ENCODE data around the gene SERPINB10. TPM values are rescaled to one million over a fixed set of nuclear protein-coding genes. Genes with fewer than 3 reads are reported as not detected.

The SERPINB10 gene
- total and polyA plus RNA-seq, 4 donors: 0.63 to 0.96 (median 0.64) TPM; not detected in 1

DNA sequence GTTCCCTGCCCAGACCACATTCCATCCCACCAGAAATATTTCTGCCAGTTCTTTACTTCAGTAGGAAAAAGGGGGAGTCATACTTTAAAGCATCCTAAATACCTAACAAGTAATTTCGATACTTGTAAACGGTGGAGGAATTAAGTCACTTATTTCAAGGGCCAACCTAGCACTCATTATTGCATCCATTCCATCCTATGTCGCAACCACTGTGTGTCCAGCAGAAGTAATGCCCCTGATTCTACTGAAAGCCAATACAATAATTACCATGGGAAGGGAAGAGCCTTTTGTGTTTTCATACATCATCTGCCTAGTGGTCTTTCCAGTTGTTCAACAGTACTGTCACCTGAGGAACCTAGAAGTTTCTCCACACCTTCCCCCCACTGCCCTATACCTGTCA lies 74.6 kb downstream of the SERPINB10 start:
- 58 to 71% methylated on average over 3 of the region's 3 CpGs for WGBS, 2 donors
- Histone ChIP-seq H3K36me3 (ENCODE audit: control insufficient read depth in 4 of 4, insufficient read depth in 4 of 4, low read length in 4 of 4) (peaks cover 0 to 37% (median 16%) of the 10 kb centered on the region in 4 donors), H3K9ac (ENCODE audit: insufficient read depth in 1 of 2, low read length in 2 of 2) (no peak overlapping the region), H3K4me1 (ENCODE audit: control insufficient read depth in 5 of 5, insufficient read depth in 5 of 5, low read length in 5 of 5) (peaks cover 0 to 5% (median 0%) of the 10 kb centered on the region in 5 donors), H3K9me3 (ENCODE audit: control insufficient read depth in 4 of 4, insufficient read depth in 3 of 4, low read length in 3 of 4) (no peaks in the 10 kb centered on the region), H3K27me3 (ENCODE audit: control insufficient read depth in 3 of 3, insufficient read depth in 3 of 3, low read length in 2 of 3) (no peaks in the 10 kb centered on the region), H3K4me3 (no peak overlapping the region), H3K27ac (ENCODE audit: low read depth in 1 of 2, low read length in 1 of 2) (no peak overlapping the region)
- TF ChIP-seq, protein P1, sequence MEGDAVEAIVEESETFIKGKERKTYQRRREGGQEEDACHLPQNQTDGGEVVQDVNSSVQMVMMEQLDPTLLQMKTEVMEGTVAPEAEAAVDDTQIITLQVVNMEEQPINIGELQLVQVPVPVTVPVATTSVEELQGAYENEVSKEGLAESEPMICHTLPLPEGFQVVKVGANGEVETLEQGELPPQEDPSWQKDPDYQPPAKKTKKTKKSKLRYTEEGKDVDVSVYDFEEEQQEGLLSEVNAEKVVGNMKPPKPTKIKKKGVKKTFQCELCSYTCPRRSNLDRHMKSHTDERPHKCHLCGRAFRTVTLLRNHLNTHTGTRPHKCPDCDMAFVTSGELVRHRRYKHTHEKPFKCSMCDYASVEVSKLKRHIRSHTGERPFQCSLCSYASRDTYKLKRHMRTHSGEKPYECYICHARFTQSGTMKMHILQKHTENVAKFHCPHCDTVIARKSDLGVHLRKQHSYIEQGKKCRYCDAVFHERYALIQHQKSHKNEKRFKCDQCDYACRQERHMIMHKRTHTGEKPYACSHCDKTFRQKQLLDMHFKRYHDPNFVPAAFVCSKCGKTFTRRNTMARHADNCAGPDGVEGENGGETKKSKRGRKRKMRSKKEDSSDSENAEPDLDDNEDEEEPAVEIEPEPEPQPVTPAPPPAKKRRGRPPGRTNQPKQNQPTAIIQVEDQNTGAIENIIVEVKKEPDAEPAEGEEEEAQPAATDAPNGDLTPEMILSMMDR (IDR thresholded peaks at IDR 0.05; ENCODE audit: control extremely low read depth, extremely low read depth): no peak
- DNase-seq (no peak), ATAC-seq (ENCODE audit: insufficient read depth, low FRiP score) (no peak)

Other genes with a start within 250 kb of the SERPINB10 start
- gene SERPINB3, start 246.1 kb upstream of the SERPINB10 start, total RNA-seq: under 1 TPM in 1 of 2 donors, not detected in 1; 0.43 TPM
- gene SERPINB3, start 246.1 kb upstream of the SERPINB10 start, polyA plus RNA-seq: 10 to 100 TPM; 15.3 to 29.0 TPM
- gene SERPINB11, start 205.0 kb upstream of the SERPINB10 start, total RNA-seq: not detected
- under 1 TPM; 0.45 to 0.52 TPM for gene SERPINB11, start 205.0 kb upstream of the SERPINB10 start, polyA plus RNA-seq
- under 1 TPM; 0.12 to 0.17 TPM for gene SERPINB7, start 132.5 kb upstream of the SERPINB10 start, total RNA-seq
- gene SERPINB7, start 132.5 kb upstream of the SERPINB10 start, polyA plus RNA-seq: 1 to 10 TPM in 1 of 2 donors, under 1 TPM in 1; 0.22 to 1.6 TPM
- gene SERPINB2, start 20.3 kb upstream of the SERPINB10 start, total RNA-seq: 1 to 10 TPM; 1.3 TPM
- 10 to 100 TPM in 1 of 2 donors, 1 to 10 TPM in 1; 4.3 to 14.5 TPM for gene SERPINB2, start 20.3 kb upstream of the SERPINB10 start, polyA plus RNA-seq
- gene HMSD, start 41.3 kb downstream of the SERPINB10 start, total RNA-seq: 1 to 10 TPM in 1 of 2 donors, under 1 TPM in 1; 0.17 to 2.3 TPM
- gene HMSD, start 41.3 kb downstream of the SERPINB10 start, polyA plus RNA-seq: under 1 TPM; 0.60 to 0.93 TPM
- gene SERPINB8, start 62.1 kb downstream of the SERPINB10 start, total RNA-seq: 10 to 100 TPM in 1 of 2 donors, 1 to 10 TPM in 1; 5.7 to 29.3 TPM
- gene SERPINB8, start 62.1 kb downstream of the SERPINB10 start, polyA plus RNA-seq: 10 to 100 TPM in 1 of 2 donors, 1 to 10 TPM in 1; 8.8 to 29.6 TPM
- gene LINC00305, start 241.1 kb downstream of the SERPINB10 start, total RNA-seq: not detected
- under 1 TPM in 1 of 2 donors, not detected in 1; 0.44 TPM for gene LINC00305, start 241.1 kb downstream of the SERPINB10 start, polyA plus RNA-seq

Measured in lung (tissue), 12 donors.